SK-N-MC (cell line): ENCODE results near the gene IGFALS.

Source experiments
- EZH2 ChIP-seq: fragments of 200-600 bp; sonication (generic); IDR thresholded peaks from one replicate; pipeline ENCODE4 v1.6.1; 2017; ENCODE audit warnings: antibody characterized with exemption
- POLR2AphosphoS5 ChIP-seq: IDR thresholded peaks from 2 replicates; pipeline ENCODE4 v1.6.1; 2012; ENCODE audit warnings: mild to moderate bottlenecking, low read depth, low read length, borderline replicate concordance

DNA sequence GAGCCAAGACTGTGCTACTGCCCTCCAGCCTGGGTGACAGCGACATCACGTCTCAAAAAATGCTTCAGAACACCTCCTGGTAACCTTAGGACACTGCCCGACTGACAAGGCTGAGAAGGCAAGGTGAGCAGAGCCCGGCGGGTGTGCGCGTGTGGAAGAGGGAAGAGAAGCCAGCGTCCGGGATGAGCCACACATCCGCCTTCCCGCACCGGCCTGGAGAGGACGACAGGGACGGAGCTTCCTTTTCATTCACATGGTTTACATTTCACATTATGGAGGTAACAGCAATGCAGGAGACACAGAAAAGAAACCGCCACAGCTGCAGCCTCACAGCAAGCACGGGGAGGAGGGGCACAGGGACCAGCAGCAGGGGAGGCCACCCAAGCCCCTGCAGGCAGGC is 16.6 kb upstream of the IGFALS start:
- TF ChIP-seq EZH2 (no peak), POLR2AphosphoS5 (no peak)
